ENCODE data around the gene SLX4.
A peak's percentile ranks its signal among the peaks of the same experiment; 100 is the strongest.

SLX4 gene

GRCh38 chr16:3581392-3581791 lies 30.0 kb downstream of the SLX4 start:
- DNase-seq (ENCODE audit: low read depth, low spot score): no peak

DNA sequence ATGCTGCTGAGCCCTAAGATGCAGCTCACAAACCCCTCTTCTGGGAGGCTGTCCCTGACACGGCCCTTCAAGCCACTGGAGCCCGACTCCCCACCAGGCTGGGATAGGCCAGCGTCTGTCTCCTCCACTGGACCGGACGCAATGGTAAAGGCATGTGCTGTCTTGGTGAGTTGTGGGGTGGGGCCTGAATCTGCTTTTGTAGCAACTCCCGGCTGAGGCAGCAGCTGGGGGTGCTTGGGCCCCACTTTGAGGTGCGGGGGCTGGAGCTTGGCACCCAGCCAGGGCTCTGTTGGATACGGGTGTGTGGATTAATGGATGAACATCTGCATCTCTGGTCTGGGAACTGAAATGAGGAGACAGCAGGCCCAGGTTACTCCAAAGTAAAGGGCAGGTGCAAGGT lies 30.7 kb downstream of the SLX4 start:
- peak; percentile 29 for DNase-seq (ENCODE audit: low read depth, low spot score)

DNA sequence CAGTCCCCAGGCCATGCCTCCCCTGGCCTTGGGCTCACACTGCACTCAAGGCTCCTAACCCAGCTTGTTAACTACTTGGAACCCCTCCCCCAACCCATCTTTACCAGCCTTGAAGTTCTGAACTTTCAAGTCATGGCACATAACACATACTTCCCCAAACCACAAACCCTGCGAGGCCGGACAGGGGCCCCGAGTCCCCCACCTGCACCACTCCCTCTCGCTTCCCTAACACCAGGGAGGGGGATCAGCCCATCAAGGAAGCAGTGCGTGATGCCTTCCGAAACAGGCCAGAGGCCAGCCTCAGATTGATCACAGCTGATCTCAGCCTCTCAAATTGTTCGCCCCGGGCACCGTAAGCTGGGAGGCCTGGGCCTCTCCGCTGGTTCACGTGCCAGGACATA lies 31.2 kb downstream of the SLX4 start:
- no peak for DNase-seq (ENCODE audit: low read depth, low spot score)

GRCh38 chr16:3579776-3580175 lies 31.6 kb downstream of the SLX4 start:
- DNase-seq (ENCODE audit: low read depth, low spot score): no peak

GRCh38 chr16:3578610-3579551 lies 32.5 kb downstream of the SLX4 start:
- no peak for DNase-seq (ENCODE audit: low read depth, low spot score)

GRCh38 chr16:3578121-3578520 lies 33.3 kb downstream of the SLX4 start:
- no peak for DNase-seq (ENCODE audit: low read depth, low spot score)

DNA sequence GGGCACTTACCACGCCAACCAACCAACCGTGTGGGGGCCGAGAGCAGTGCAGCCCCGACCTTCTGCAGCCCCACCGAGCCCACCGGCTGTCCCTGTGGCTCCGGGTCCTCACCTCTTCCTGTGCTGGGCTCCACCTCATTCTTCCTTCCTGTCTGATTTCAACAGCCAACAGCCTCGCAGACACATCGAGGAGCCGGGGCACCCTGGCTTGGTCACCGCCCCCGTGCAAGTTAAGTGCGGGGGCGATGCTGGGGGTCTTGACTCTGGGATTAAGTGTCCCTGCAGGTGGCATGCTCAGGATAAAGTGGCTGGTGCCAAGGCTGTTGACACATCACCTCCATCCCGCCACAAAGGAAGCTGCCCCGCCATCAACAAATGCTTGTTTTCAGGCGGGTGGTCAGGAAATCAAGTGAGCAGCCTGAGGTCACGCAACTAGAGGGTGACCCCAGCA lies 34.1 kb downstream of the SLX4 start, which contains the start of gene NLRC3:
Gene NLRC3, minus strand, starts transcription at position 102 of the 451 bp plus-strand sequence. CDS start 12,367 bp downstream, outside the sequence.
- DNase-seq (ENCODE audit: low read depth, low spot score): no peak

DNA sequence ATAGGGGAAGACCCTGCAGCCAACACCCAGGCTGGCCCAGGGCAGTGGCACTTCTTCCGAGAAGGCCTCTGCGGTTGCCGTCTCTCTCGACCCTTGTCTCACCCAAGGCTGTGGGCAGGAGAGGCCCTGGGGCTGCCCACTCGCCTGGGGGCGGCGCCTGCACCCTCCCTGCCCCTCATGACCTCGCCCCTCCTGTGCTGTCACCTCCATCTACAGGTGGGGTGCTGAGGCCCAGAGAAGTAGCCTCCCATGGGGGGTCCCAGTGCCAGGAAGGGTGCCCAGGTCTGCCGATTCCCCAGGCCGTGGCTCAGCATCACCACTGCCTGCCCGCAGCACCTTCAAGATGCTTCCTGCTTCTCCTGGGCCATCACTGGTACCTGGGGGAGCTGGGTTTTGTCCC lies 35.2 kb downstream of the SLX4 start:
- no peak for DNase-seq (ENCODE audit: low read depth, low spot score)

DNA sequence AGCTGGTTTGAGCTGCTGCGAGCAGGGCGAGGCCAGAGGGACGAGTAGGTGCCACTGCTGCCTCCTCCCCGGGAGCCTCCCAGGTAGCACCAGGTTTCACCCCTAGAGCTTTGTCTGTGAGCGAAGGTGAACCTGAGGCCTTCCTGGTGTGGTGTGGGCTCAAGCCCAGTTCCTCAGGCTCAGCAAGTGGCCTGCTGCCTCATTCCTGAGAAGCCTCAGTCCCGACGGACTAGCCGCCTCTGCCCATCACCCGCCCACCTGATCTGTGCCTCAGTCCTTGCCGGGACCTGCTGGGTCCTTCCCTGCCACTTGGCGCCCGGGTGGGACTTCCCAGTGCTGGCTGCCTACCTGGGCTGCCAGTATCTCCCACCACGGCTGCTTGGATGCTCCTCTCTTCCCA lies 35.9 kb downstream of the SLX4 start:
- no peak for DNase-seq (ENCODE audit: low read depth, low spot score)

- no peak for DNase-seq (ENCODE audit: low read depth, low spot score)
Measured at GRCh38 chr16:3574195-3574594, 37.2 kb downstream of the SLX4 start.

DNA sequence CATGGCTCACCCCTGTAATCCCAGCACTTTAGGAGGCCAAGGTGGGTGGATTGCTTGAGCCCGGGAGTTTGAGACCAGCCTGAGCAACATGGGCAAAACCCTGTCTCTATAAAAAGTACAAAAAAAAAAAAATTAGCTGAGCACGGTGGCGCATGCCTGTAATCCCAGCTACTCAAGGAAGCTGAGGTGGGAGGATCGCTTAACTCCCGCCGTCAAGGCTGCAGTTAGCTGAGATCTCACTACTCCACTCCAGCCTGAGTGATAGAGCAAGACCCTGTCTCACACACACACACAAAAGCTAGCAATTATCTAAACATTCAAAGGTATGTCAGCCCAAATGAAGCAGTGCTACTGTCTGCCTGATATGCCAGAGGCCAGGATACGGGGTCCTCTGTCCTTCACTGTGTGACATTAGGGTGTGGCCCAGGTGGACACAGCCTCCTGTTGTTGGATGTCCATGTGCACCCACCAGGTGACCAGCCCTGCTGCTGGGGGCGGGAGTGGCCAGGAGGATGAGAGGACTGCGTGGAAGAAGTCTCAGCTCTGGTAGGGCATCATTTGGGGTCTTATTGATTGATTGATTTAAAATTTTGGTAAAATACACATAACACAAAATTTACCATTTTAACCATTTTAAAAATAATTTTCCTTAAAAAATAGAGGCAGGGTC lies 38.1 kb downstream of the SLX4 start:
- DNase-seq (ENCODE audit: low read depth, low spot score): no peak

DNA sequence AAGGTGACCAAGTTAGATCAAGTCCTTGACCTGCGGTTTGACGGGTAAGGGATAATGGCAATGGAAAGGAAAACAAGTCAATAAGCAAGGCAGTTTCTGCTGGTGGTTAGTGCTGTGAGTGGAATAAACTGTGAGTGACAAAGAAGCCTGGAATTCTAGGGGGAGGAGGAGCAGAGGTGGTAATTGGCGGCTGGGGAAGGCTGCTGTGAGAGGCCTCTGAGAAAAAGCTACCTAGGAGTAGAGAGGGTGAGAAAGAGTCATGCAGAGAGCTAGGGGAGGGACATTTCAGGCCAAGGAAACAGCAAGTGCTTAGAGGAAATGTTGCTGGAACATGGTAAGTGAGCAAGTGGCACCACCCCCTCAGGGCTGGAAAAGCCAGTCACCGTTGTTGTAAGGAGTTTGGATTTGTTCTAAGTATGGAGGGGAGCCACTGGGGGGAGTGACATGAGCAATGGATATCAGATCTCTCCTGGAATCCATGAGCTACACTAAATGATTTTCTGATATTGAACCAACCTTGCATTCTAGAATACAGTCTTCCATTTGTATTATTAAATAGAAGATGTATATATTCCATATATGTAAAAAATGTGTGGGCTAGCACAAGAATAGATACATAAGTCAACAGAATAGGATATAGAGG lies 40.9 kb downstream of the SLX4 start:
- DNase-seq (ENCODE audit: low read depth, low spot score): no peak

- DNase-seq (ENCODE audit: low read depth, low spot score): no peak
Measured at GRCh38 chr16:3569851-3570250, 41.6 kb downstream of the SLX4 start.

DNA sequence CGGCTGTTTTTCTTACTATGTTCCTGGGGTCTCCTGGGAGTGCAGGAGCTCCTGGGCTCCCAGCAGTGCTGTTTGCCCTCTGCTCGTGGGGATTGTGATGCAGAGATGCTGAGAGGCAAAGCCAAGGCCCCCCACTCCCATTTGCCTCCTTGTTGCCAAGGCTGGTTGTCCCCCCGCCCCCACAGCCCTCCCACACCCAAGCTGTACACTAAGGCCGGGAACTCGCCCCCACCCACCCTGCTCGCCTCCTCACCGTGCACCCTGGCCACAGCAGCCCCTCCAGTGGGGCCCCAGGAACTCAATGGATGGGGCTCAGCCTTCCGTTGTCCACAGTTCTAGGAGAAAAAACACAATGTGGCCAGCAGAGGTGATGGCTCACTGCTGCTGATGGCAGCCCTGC lies 44.4 kb downstream of the SLX4 start:
- no peak for DNase-seq (ENCODE audit: low read depth, low spot score)

DNA sequence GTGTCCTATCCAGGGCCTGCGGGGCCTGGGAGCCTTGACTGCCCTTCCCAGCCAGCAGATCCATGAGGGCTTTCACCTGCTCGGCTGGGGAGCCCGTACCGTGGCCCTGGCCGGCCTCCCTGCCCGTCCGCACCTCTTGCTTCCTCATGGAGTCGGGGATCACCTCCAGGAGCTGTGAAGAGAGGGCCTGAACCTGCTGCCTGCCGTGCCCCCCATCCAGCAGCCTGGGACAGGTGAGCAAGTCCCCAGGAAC lies 46.6 kb downstream of the SLX4 start:
- DNase-seq (ENCODE audit: low read depth, low spot score): no peak

DNA sequence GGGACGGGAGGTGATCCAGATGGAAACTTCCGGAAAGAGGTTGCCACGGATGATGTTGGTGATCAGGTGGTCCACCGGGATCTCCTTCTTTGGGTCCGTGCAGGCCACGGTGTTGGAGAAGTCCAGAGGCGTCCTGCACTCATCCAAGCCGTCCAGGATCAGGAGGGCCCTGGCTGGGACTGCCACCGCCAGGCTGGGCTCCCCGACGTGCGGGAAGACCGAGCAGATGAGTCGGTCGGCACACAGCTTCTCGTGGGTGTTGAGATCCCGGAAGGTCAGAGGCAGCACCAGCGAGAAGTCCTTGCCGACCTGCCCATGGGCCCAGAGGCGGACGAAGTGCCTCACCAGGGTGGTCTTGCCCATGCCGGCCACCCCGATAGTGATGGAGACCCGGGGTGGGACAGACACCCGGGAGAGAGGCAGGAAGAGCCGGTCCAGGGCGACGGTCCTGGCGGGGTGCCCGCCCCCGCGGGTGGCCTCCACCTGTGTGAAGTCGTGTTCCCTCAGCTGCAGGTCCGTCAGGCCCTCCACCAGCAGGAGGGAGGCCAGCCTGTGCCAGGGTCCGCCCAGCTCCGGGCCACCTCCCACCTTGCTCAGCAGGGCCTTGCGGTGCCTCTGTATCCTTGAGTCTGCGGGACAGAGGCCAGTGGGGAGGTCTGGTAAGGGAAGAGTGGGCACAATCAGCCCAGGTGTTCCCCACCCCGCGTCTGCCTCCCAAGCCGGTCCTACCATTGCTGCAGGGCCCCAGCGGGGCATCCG lies 47.1 kb downstream of the SLX4 start:
- no peak for DNase-seq (ENCODE audit: low read depth, low spot score)

DNA sequence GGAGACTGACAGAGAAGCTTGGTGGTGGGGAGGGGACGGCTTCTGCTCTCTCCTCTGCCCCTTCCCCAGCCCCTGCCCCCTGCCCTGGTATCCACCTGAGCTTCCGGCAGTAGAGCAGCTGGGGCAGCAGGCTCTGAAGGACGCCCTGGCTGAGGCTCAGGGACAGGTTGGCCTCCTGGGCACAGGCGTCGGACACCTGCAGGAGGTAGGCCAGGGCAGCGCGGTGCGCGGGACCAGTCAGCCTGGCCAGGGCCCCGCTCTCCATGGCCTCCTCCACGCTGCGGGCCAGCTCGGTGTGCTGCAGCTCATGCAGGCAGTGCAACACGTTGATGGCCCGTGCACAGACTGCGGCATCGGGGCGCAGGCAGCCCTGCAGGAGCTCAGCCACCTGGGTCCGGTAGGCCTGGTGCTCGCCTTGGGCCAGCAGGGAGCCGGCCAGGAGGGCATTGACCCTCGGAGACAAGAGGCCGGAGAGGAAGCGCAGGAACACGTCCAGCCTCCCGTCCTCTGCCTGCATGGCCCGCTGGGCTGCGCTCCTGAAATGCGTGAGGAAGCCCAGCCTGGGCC lies 48.4 kb downstream of the SLX4 start:
- no peak for DNase-seq (ENCODE audit: low read depth, low spot score)

GRCh38 chr16:3561626-3562025 lies 49.8 kb downstream of the SLX4 start:
- DNase-seq (ENCODE audit: low read depth, low spot score): no peak

GRCh38 chr16:3554351-3554928 lies 57.0 kb downstream of the SLX4 start:
- DNase-seq (ENCODE audit: low read depth, low spot score): no peak

DNA sequence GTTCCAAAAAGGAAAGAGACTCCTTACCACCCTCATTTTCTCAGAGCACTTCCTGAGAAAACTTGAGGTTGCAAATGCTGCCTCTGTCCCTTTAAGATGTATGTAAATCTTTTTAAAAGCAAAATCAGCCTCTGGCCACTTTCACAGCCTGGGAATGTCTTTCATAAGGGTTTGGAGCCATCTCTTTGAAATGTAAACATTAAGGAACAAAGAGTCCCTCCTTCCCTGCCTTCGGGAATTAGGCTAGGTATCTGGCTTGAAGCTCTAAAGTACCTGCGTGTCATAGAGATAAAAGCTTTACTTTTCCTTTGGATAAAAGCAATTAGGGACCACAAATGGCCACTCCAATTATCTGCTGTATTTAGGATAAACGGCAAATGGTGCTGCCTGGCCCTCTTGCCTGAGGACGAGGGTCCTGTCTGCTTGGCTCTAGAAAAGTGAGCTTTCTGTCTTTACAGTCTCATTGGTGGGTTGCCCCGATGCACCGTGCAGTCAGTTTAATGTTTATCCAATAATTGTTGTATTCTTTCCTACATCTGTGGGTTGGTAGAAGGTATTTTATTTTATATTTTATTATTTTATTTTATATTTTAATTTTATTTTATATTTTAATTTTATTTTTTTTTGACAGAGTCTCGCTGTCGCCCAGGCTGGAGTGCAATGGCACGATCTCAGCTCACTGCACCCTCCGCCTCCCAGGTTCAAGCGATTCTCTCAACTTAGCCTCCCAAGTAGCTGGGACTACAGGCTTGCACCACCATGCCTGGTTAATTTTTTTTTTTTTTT lies 58.1 kb downstream of the SLX4 start:
- DNase-seq (ENCODE audit: low read depth, low spot score): no peak
